Activated T-helper 2 cell treated with anti-CD3 and anti-CD28 coated beads, Interferon-gamma antibody, Interleukin-2, Interleukin-4, amounts not matched to agents 10 μg/mL and 5 μg/mL and 100 μg/mL, durations not matched to agents 14 hours and 24 hours and 36 hours (primary cell): ENCODE data around the gene FOXF1. TPM values are rescaled to one million over a fixed set of nuclear protein-coding genes. Genes with fewer than 3 reads are reported as not detected.

ENCODE experiments used
- DNase-seq: peaks from one replicate; pipeline ENCODE4 v3.0.0; 2021; ENCODE audit warnings: low spot score
- H3K27ac Mint-ChIP-seq: one replicate; pipeline ENCODE4 v1.8.0; 2021; ENCODE audit warnings: mixed read lengths
- H3K27me3 Mint-ChIP-seq: one replicate; pipeline ENCODE4 v1.8.0; 2021; ENCODE audit warnings: low read depth, mixed read lengths
- H3K36me3 Mint-ChIP-seq: one replicate; pipeline ENCODE4 v1.8.0; 2021; ENCODE audit warnings: low read depth, mixed read lengths
- H3K4me1 Mint-ChIP-seq: one replicate; pipeline ENCODE4 v1.8.0; 2021; ENCODE audit warnings: low read depth, mixed read lengths
- H3K4me3 Mint-ChIP-seq: one replicate; pipeline ENCODE4 v1.8.0; 2021; ENCODE audit warnings: low read depth, mild to moderate bottlenecking, moderate library complexity, mixed read lengths
- H3K9me3 Mint-ChIP-seq: one replicate; pipeline ENCODE4 v1.8.0; 2021; ENCODE audit warnings: mixed read lengths
- intact Hi-C: fragments of 100-400 bp; cut with micrococcal nuclease; formaldehyde crosslinking; loops from one replicate; pipeline ENCODE4 v1.15.1; 2023
- total RNA-seq: library from RNA; stranded (reverse); gene quantifications from 2 replicates; pipeline ENCODE4 v1.2.3, GENCODE V29; 2022

The FOXF1 gene
- total RNA-seq, 1 donor from 2014 or later = not detected

- Mint-ChIP-seq H3K27ac (no peak overlapping the region), H3K36me3 (no peaks in the 10 kb centered on the region), H3K4me1 (no peaks in the 10 kb centered on the region), H3K4me3 (no peak overlapping the region), H3K9me3 (no peaks in the 10 kb centered on the region), H3K27me3 (peaks cover 70% of the 10 kb centered on the region)
- intact Hi-C loops = no loop called here
- no peak for DNase-seq
Observed at GRCh38 chr16:86495357-86495701, 15.0 kb upstream of the FOXF1 start.

GRCh38 chr16:86495756-86496261 is 14.5 kb upstream of the FOXF1 start:
- no peak for DNase-seq
- Mint-ChIP-seq H3K9me3 (no peaks in the 10 kb centered on the region), H3K27ac (no peak overlapping the region), H3K36me3 (no peaks in the 10 kb centered on the region), H3K4me3 (no peak overlapping the region), H3K4me1 (no peaks in the 10 kb centered on the region), H3K27me3 (peaks cover 72% of the 10 kb centered on the region)
- intact Hi-C loops = loop anchor here (1.0 to 2.0 kb wide), 3 partner anchors 15 to 207 kb away; partner anchors contain the start of genes FOXC2 and FOXF1

GRCh38 chr16:86496262-86496928 is 13.9 kb upstream of the FOXF1 start:
- peaks cover 72% of the 10 kb centered on the region for H3K27me3 Mint-ChIP-seq
- peak overlapping the region; percentile 28 for H3K27ac Mint-ChIP-seq
- H3K9me3 Mint-ChIP-seq = no peaks in the 10 kb centered on the region
- H3K4me1 Mint-ChIP-seq = no peaks in the 10 kb centered on the region
- intact Hi-C loops = loop anchor here (1.0 to 2.0 kb wide), 3 partner anchors 14 to 207 kb away; partner anchors contain the start of genes FOXC2 and FOXF1
- H3K4me3 Mint-ChIP-seq = no peak overlapping the region
- no peak for DNase-seq
- H3K36me3 Mint-ChIP-seq = no peaks in the 10 kb centered on the region

- intact Hi-C loops = loop anchor here (1.0 to 2.0 kb wide), 3 partner anchors 14 to 208 kb away; partner anchors contain the start of genes FOXC2 and FOXF1
- DNase-seq = no peak
Observed at GRCh38 chr16:86496929-86497461, 13.3 kb upstream of the FOXF1 start.

GRCh38 chr16:86497551-86498021 is 12.7 kb upstream of the FOXF1 start:
- H3K9me3 Mint-ChIP-seq = no peaks in the 10 kb centered on the region
- H3K36me3 Mint-ChIP-seq = no peaks in the 10 kb centered on the region
- intact Hi-C loops = loop anchor here (2.0 kb wide), 2 partner anchors 13 to 69 kb away; partner anchors contain the start of genes FOXC2 and FOXF1
- no peak for DNase-seq
- H3K4me3 Mint-ChIP-seq = no peak overlapping the region
- H3K27ac Mint-ChIP-seq = no peak overlapping the region
- no peaks in the 10 kb centered on the region for H3K4me1 Mint-ChIP-seq
- peaks cover 76% of the 10 kb centered on the region for H3K27me3 Mint-ChIP-seq

More at GRCh38 chr16:86496929-86497461, 13.3 kb upstream of the FOXF1 start:
- Mint-ChIP-seq H3K27me3 (peaks cover 75% of the 10 kb centered on the region), H3K4me3 (no peak overlapping the region), H3K27ac (no peak overlapping the region), H3K9me3 (no peaks in the 10 kb centered on the region), H3K4me1 (no peaks in the 10 kb centered on the region), H3K36me3 (no peaks in the 10 kb centered on the region)

GRCh38 chr16:86498155-86498670 is 12.1 kb upstream of the FOXF1 start:
- Mint-ChIP-seq H3K4me1 (no peaks in the 10 kb centered on the region), H3K27ac (no peak overlapping the region), H3K9me3 (no peaks in the 10 kb centered on the region), H3K36me3 (no peaks in the 10 kb centered on the region), H3K27me3 (peaks cover 78% of the 10 kb centered on the region), H3K4me3 (no peak overlapping the region)
- intact Hi-C loops = no loop called here
- no peak for DNase-seq

GRCh38 chr16:86498671-86499439 is 11.5 kb upstream of the FOXF1 start:
- intact Hi-C loops = no loop called here
- no peaks in the 10 kb centered on the region for H3K9me3 Mint-ChIP-seq
- no peak overlapping the region for H3K27ac Mint-ChIP-seq
- no peaks in the 10 kb centered on the region for H3K4me1 Mint-ChIP-seq
- H3K4me3 Mint-ChIP-seq = no peak overlapping the region
- no peak for DNase-seq
- peaks cover 81% of the 10 kb centered on the region for H3K27me3 Mint-ChIP-seq
- H3K36me3 Mint-ChIP-seq = no peaks in the 10 kb centered on the region

GRCh38 chr16:86499440-86499786 is 10.9 kb upstream of the FOXF1 start:
- no peak overlapping the region for H3K4me3 Mint-ChIP-seq
- no peak overlapping the region for H3K27ac Mint-ChIP-seq
- H3K27me3 Mint-ChIP-seq = peaks cover 81% of the 10 kb centered on the region
- H3K36me3 Mint-ChIP-seq = no peaks in the 10 kb centered on the region
- H3K4me1 Mint-ChIP-seq = no peaks in the 10 kb centered on the region
- DNase-seq = no peak
- intact Hi-C loops = no loop called here
- H3K9me3 Mint-ChIP-seq = no peaks in the 10 kb centered on the region

- H3K9me3 Mint-ChIP-seq = no peaks in the 10 kb centered on the region
- H3K4me3 Mint-ChIP-seq = no peak overlapping the region
- H3K36me3 Mint-ChIP-seq = no peaks in the 10 kb centered on the region
- intact Hi-C loops = no loop called here
- H3K4me1 Mint-ChIP-seq = no peaks in the 10 kb centered on the region
- no peak overlapping the region for H3K27ac Mint-ChIP-seq
- H3K27me3 Mint-ChIP-seq = peaks cover 87% of the 10 kb centered on the region
- no peak for DNase-seq
Observed at GRCh38 chr16:86499889-86500707, 10.2 kb upstream of the FOXF1 start.

- intact Hi-C loops = no loop called here
- no peak for DNase-seq
- Mint-ChIP-seq H3K4me1 (peaks cover under 1% of the 10 kb centered on the region), H3K27ac (no peak overlapping the region), H3K27me3 (peaks cover 84% of the 10 kb centered on the region), H3K4me3 (no peak overlapping the region), H3K36me3 (no peaks in the 10 kb centered on the region), H3K9me3 (no peaks in the 10 kb centered on the region)
Observed at GRCh38 chr16:86500708-86501510, 9.4 kb upstream of the FOXF1 start.

GRCh38 chr16:86501989-86502855 is 8.1 kb upstream of the FOXF1 start:
- intact Hi-C loops = no loop called here
- no peak overlapping the region for H3K27ac Mint-ChIP-seq
- H3K4me3 Mint-ChIP-seq = no peak overlapping the region
- no peaks in the 10 kb centered on the region for H3K36me3 Mint-ChIP-seq
- peaks cover 4% of the 10 kb centered on the region for H3K4me1 Mint-ChIP-seq
- H3K27me3 Mint-ChIP-seq = peaks cover 86% of the 10 kb centered on the region
- DNase-seq = no peak
- H3K9me3 Mint-ChIP-seq = no peaks in the 10 kb centered on the region
